GM19238 (cell line): Measurements from ENCODE around the gene DIAPH2.

Experiments used
- DNase-seq: peaks from one replicate; pipeline ENCODE4 v3.0.0; 2011; ENCODE audit warnings: low spot score; ENCODE audit not compliant: insufficient read length

The DIAPH2 gene

GRCh38 chrX:97039363-97040029 is 354.9 kb downstream of the DIAPH2 start:
- DNase-seq: no peak

GRCh38 chrX:97045470-97045869 is 360.8 kb downstream of the DIAPH2 start:
- no peak for DNase-seq

GRCh38 chrX:97046867-97047266 is 362.2 kb downstream of the DIAPH2 start:
- DNase-seq: no peak

GRCh38 chrX:97050392-97050791 is 365.8 kb downstream of the DIAPH2 start:
- no peak for DNase-seq

GRCh38 chrX:97057349-97057909 is 372.8 kb downstream of the DIAPH2 start:
- no peak for DNase-seq

GRCh38 chrX:97060020-97060419 is 375.4 kb downstream of the DIAPH2 start:
- DNase-seq: no peak

- DNase-seq: no peak
These were observed 380.4 kb downstream of the DIAPH2 start for GRCh38 chrX:97065066-97065465.

- no peak for DNase-seq
These were observed 381.3 kb downstream of the DIAPH2 start for GRCh38 chrX:97065973-97066372.

- no peak for DNase-seq
These were observed 381.7 kb downstream of the DIAPH2 start for GRCh38 chrX:97066381-97066780.

GRCh38 chrX:97070346-97070745 is 385.7 kb downstream of the DIAPH2 start:
- DNase-seq: no peak

GRCh38 chrX:97074400-97074799 is 389.8 kb downstream of the DIAPH2 start:
- DNase-seq: no peak

GRCh38 chrX:97089116-97089515 is 404.5 kb downstream of the DIAPH2 start:
- DNase-seq: no peak

GRCh38 chrX:97096385-97096784 is 411.7 kb downstream of the DIAPH2 start:
- no peak for DNase-seq

GRCh38 chrX:97102938-97103337 is 418.3 kb downstream of the DIAPH2 start:
- no peak for DNase-seq

- DNase-seq: no peak
These were observed 425.1 kb downstream of the DIAPH2 start for GRCh38 chrX:97109730-97110129.

- no peak for DNase-seq
These were observed 432.9 kb downstream of the DIAPH2 start for GRCh38 chrX:97117572-97117971.

- DNase-seq: no peak
These were observed 434.9 kb downstream of the DIAPH2 start for GRCh38 chrX:97119474-97120109.

GRCh38 chrX:97123001-97123400 is 438.4 kb downstream of the DIAPH2 start:
- no peak for DNase-seq

- DNase-seq: no peak
These were observed 441.4 kb downstream of the DIAPH2 start for GRCh38 chrX:97126020-97126419.

- no peak for DNase-seq
These were observed 448.2 kb downstream of the DIAPH2 start for GRCh38 chrX:97132664-97133415.

GRCh38 chrX:97145934-97146333 is 461.3 kb downstream of the DIAPH2 start:
- no peak for DNase-seq

GRCh38 chrX:97155816-97156215 is 471.2 kb downstream of the DIAPH2 start:
- DNase-seq: no peak
